Fibroblast of villous mesenchyme (primary cell): ENCODE data around the gene TRPM2. TPM values are rescaled to one million over a fixed set of nuclear protein-coding genes. Genes with fewer than 3 reads are reported as not detected.
"Not testable (repeated sequence)": the region's sequence is repeated elsewhere in the genome, so short reads cannot be mapped to it uniquely, and the experiment has no call there.

Source experiments
- DNase-seq: peaks from one replicate; pipeline ENCODE4 v3.0.0-alpha.2; 2010; ENCODE audit warnings: low read depth
- H3K4me3 ChIP-seq: 2 replicates; pipeline ENCODE4 v1.5.1; 2011; ENCODE audit warnings: low read depth, mild to moderate bottlenecking, low read length
- total RNA-seq: library from RNA; depleted of rRNA; stranded (reverse); fragments of >200 nt; gene quantifications from 2 replicates; pipeline ENCODE4 v1.2.3, GENCODE V29; 2012
- TF ChIP-seq, protein P1 (sequence below): IDR thresholded peaks from 2 replicates; pipeline ENCODE4 v1.5.1; 2012; ENCODE audit warnings: low read depth, mild to moderate bottlenecking, low read length; ENCODE audit not compliant: insufficient read depth

The TRPM2 gene
- total RNA-seq, 1 donor: under 0.01 TPM

DNA sequence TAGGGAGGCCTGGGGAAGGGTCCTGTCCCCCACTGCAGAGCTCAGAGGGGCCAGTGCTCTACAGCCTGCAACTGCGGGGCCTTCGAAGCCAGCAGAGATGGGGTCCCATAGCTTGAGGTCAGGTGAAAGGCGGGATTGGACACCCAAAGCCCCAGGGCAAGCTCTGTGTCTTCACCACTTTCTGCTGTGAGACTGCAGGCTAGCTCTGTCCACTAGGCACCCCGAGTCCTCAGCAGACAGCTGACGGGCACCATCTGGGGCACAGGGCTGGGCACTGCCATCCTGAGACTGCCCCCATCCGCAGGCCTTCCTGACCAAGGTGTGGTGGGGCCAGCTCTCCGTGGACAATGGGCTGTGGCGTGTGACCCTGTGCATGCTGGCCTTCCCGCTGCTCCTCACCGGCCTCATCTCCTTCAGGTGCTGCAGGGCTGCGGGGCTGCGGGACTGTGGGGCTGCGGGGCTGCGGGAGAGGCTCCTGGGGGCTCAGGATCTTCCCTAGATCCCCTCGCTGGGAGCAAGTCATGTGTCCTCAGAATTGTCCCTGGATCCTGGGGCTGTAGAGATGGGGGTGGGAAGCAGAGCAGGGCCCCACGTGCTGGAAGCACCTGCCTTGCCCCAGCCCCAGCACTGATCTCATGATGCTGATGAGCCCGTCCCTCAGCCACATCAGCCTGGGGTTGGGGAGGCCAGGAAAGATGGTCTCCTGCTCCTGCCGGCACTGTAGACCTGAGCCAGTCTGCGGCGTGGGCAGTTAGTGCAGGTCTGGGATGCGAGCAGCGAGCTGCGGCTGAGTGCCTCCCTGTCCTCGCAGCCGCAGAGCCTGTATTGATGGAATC is 46.8 kb downstream of the TRPM2 start:
- DNase-seq: no peak
- TF ChIP-seq, protein P1, sequence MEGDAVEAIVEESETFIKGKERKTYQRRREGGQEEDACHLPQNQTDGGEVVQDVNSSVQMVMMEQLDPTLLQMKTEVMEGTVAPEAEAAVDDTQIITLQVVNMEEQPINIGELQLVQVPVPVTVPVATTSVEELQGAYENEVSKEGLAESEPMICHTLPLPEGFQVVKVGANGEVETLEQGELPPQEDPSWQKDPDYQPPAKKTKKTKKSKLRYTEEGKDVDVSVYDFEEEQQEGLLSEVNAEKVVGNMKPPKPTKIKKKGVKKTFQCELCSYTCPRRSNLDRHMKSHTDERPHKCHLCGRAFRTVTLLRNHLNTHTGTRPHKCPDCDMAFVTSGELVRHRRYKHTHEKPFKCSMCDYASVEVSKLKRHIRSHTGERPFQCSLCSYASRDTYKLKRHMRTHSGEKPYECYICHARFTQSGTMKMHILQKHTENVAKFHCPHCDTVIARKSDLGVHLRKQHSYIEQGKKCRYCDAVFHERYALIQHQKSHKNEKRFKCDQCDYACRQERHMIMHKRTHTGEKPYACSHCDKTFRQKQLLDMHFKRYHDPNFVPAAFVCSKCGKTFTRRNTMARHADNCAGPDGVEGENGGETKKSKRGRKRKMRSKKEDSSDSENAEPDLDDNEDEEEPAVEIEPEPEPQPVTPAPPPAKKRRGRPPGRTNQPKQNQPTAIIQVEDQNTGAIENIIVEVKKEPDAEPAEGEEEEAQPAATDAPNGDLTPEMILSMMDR: no peak
- no peak overlapping the region for H3K4me3 ChIP-seq

DNA sequence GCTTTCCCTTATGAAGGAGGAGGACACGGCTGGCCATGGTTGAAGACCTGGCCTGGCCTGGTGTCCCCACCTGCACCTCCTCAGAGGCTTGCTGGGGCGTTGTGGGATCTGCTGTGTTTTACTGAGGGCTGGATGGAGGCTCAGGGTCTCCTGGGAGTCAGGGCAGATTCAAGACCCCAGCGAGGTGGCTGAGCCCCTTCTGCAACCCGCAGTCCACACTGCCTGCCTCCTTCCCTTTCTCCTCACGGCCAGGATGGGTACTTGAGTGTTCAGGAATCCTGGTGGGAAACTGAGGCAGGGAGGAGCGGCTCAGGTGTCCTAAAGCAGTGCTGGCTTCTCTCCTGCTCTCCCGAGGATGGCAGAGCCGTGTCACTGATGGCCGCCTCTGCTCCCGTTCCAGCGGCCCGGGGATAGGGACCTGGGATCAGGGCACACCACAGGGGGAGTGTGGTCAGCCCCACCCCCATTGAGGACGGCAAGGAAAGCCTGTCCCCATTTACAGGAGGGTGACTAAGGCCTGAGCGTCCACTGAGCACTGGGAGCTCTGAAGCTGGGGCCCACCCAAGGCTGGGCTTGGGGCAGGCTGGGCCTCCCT is 47.5 kb downstream of the TRPM2 start:
- TF ChIP-seq, protein P1: no peak
- H3K4me3 ChIP-seq: no peak overlapping the region
- no peak for DNase-seq

DNA sequence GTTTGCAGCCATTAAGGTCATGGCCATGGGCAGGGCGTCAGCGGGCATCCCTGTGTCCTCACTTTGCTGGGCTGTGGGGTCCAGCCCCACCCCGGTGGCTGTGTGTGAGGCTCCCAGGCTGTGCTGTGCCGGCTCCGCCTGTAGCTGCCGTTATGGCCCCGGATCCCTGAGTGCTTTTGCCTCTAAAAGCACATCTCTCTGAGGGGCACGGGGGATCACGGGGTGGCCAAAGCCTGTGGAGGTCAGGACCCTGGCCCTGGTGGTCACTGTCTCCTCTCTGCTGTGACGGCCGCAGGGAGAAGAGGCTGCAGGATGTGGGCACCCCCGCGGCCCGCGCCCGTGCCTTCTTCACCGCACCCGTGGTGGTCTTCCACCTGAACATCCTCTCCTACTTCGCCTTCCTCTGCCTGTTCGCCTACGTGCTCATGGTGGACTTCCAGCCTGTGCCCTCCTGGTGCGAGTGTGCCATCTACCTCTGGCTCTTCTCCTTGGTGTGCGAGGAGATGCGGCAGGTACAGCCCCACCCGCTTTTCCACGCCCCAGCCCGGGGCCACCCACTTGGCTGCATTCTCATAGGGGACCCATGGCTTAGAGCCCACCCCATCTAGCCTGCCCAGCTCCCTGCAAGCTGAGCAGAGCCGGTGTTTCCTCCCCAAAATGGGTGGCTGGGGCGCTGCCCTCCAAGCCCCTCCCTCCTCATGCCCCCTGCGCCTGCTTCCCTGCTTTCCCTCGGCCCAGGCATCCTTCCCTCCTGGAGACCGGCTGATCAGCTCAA is 48.2 kb downstream of the TRPM2 start:
- no peak for DNase-seq
- H3K4me3 ChIP-seq: no peak overlapping the region
- TF ChIP-seq, protein P1: no peak

DNA sequence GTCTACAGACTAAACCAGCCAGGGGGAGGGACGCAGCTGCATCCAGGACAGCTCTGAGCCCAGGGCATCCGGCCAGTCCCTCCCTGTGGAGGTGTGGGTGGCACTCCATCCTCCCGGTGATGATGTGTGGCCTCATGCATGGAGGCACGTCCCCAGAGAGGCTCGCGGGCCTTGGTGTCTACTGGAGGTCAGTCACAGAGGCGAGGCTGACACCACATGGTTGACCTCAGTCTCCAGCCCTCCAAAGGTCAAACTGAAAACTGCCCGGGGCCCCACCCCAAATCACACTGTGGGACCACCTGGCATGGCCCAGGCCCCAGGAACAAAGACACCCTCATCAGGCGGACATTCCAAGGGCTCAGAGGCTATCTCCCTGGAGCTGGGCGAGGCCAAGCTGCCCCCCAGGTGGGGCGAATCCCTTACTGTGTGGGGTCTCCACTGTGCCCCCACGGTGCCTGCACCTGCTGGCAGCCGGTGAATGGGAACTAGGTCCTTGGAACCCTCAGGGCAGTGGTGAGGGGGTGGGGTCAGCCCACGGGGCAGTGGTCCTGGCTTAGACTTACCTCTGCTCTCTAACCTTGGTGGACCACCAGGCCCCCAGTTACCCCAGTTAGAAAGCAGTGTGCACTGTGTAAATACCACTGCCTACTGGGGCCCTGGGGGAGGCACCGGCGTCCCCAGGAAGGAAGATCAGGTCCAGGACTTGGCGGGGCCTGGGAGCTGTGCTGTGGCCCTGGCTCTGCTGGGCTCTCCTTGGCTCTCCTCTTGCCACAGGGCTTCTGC is 49.1 kb downstream of the TRPM2 start:
- TF ChIP-seq, protein P1: no peak
- no peak overlapping the region for H3K4me3 ChIP-seq
- DNase-seq: no peak

DNA sequence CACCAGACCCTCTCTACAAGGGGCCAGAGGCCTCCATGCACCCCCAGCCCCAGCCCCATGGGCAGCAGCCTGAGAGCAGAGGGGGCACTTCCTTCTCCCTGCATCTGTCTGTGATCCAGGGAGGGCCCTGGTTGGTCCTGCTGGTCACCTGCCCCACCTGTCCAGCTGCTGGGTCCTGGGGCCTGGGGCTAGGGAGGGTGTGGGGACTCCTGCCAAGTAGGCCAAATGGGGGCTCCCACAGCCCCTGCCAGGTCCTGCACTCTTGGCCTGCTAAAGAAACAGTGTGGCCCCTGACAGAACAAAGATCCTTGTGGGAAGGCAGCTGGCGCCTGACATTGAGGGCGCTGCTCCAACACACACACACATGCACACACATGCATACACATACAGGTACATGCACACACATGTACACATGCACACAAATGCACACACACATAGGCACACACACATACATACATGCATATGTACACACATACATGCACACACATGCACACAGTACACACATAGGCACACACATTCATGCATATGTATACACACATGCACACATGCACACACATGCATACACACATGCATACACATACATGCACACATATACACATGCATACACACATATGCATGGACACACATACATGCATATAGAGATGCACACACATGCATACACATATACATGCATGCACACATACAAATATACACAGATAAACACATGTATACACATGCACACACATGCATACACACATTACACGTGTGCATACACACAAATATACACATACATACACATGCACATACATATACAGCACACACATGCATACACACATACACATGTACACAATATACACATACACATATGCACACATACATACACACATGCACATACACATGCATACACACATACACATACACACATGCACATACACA is 49.9 kb downstream of the TRPM2 start:
- DNase-seq: no peak
- TF ChIP-seq, protein P1: no peak
- no peak overlapping the region for H3K4me3 ChIP-seq

DNA sequence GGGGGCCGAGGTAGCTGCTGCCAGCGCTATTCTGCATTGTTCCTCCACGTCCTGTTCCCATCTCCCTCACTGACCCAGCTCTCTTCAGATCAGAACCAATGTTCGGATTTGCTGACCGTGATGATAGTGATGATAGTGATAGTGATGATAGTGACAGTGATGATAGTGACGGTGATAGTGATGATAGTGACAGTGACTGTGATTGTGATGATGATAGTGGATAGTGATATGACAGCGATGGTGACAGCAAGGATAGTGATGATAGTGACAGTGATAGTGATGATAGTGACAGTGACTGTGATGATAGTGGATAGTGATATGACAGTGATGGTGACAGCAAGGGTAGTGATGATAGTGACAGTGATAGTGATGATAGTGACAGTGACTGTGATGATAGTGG is 51.1 kb downstream of the TRPM2 start:
- not testable (repeated sequence) for DNase-seq, H3K4me3 ChIP-seq
